Fibroblast of the aortic adventitia (primary cell): Measurements from ENCODE around the gene NCOA1. TPM values are rescaled to one million over a fixed set of nuclear protein-coding genes. Genes with fewer than 3 reads are reported as not detected.

ENCODE experiments used
- DNase-seq: peaks from one replicate; pipeline ENCODE4 v3.0.0-alpha.2; 2010; ENCODE audit warnings: low read depth
- H3K4me3 ChIP-seq: 2 replicates; pipeline ENCODE4 v1.5.1; 2011; ENCODE audit warnings: low read depth, mild to moderate bottlenecking, control low read depth, low read length, moderate library complexity
- total RNA-seq: library from RNA; depleted of rRNA; stranded (reverse); fragments of >200 nt; gene quantifications from 2 replicates; pipeline ENCODE4 v1.2.3, GENCODE V29; 2012; ENCODE audit warnings: low replicate concordance
- TF ChIP-seq, protein P1 (sequence below): IDR thresholded peaks from 2 replicates; pipeline ENCODE4 v1.5.1; 2011; ENCODE audit warnings: mild to moderate bottlenecking, low read length, control low read depth, inconsistent platforms; ENCODE audit not compliant: insufficient read depth

NCOA1 gene
- total RNA-seq, 1 donor, result 24.0 TPM

GRCh38 chr2:24809316-24810007 lies 318.4 kb downstream of the NCOA1 start:
- TF ChIP-seq, protein P1, sequence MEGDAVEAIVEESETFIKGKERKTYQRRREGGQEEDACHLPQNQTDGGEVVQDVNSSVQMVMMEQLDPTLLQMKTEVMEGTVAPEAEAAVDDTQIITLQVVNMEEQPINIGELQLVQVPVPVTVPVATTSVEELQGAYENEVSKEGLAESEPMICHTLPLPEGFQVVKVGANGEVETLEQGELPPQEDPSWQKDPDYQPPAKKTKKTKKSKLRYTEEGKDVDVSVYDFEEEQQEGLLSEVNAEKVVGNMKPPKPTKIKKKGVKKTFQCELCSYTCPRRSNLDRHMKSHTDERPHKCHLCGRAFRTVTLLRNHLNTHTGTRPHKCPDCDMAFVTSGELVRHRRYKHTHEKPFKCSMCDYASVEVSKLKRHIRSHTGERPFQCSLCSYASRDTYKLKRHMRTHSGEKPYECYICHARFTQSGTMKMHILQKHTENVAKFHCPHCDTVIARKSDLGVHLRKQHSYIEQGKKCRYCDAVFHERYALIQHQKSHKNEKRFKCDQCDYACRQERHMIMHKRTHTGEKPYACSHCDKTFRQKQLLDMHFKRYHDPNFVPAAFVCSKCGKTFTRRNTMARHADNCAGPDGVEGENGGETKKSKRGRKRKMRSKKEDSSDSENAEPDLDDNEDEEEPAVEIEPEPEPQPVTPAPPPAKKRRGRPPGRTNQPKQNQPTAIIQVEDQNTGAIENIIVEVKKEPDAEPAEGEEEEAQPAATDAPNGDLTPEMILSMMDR, result no peak
- peak; percentile 20 for DNase-seq
- H3K4me3 ChIP-seq, result no peak overlapping the region

DNA sequence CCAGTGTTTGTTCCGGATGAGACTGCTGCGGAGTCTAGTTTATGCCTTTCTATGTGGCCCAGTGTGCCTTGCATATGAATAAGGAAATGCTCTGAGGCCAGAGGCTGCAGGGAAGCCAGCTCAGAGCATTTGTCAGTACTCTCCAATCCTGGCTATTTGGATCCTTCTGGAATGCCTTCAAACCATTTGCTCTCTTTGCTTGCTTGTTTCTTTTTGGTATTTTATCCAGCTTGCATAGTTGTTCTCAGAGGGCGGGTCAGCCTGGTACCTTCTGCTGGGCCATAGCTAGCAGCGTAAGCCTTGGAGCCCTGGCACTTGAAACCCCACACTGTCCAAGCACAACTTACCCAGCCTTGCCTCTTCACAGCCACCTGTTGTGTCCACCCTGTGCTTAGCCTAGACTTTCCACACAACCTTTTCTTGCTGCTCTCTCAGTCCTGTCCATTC lies 322.7 kb downstream of the NCOA1 start:
- TF ChIP-seq, protein P1, result no peak
- no peak for DNase-seq

DNA sequence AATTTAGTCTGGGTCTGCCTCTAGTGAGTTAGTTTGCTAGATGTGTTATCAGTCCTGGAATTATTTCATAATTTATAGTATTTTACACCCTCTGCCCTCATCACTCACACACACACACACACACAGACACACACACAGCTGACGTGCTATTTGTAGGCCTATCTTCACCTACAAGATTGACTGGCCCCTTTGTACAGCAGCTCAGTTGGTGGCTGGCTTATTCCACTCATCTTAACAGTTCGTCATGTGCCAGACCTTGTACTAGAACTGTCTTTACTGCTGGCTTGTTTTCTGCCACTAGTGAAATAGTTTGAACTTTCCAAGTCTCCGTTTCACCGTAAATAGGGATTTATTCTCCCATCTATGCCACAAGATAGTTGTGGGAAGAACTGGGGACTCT lies 323.5 kb downstream of the NCOA1 start:
- DNase-seq, result no peak
- TF ChIP-seq, protein P1, result no peak
- H3K4me3 ChIP-seq, result no peak overlapping the region

More for the DNA sequence above, 322.7 kb downstream of the NCOA1 start:
- H3K4me3 ChIP-seq, result no peak overlapping the region

GRCh38 chr2:24815171-24815570 lies 324.1 kb downstream of the NCOA1 start:
- no peak overlapping the region for H3K4me3 ChIP-seq
- DNase-seq, result no peak
- TF ChIP-seq, protein P1, result no peak

- no peak overlapping the region for H3K4me3 ChIP-seq
- TF ChIP-seq, protein P1, result no peak
Observed at GRCh38 chr2:24816404-24816803, 325.4 kb downstream of the NCOA1 start.

GRCh38 chr2:24816884-24817283 lies 325.8 kb downstream of the NCOA1 start:
- TF ChIP-seq, protein P1, result no peak
- H3K4me3 ChIP-seq, result no peak overlapping the region
- DNase-seq, result peak; percentile 91

More at GRCh38 chr2:24816404-24816803, 325.4 kb downstream of the NCOA1 start:
- no peak for DNase-seq
